Psoas muscle (tissue), 8 donors: Measurements from ENCODE around the gene KAZN. TPM values are rescaled to one million over a fixed set of nuclear protein-coding genes. Genes with fewer than 3 reads are reported as not detected.
"Not testable (repeated sequence)": the region's sequence is repeated elsewhere in the genome, so short reads cannot be mapped to it uniquely, and the experiment has no call there.

Experiments used
- ATAC-seq, 4 donors: fragments of 200-7000 bp; cut with Tn5 transposase; one replicate each; pipeline ENCODE4 v1.9.1; 2020; ENCODE audit warnings: moderate library complexity in 3 of 4, mild to moderate bottlenecking in 2 of 4
- DNase-seq, 2 donors: peaks; one replicate each; pipeline ENCODE4 v3.0.0-alpha.2; 2020
- H3K27ac ChIP-seq: fragments of 200-600 bp; one replicate; pipeline ENCODE4 v1.8.0; 2022
- H3K27me3 ChIP-seq, 3 donors: fragments of 200-600 bp in 1 of 3; one replicate each; pipeline versions ENCODE4 v1.6.1 to v1.8.0; 2013 to 2022; ENCODE audit warnings: low read length in 2 of 3, mild to moderate bottlenecking in 2 of 3, moderate library complexity in 1 of 3; ENCODE audit not compliant: insufficient read depth in 3 of 3
- H3K36me3 ChIP-seq, 2 donors: fragments of 200-600 bp in 1 of 2; one replicate each; pipeline versions ENCODE4 v1.6.1 to v1.8.0; 2013 to 2022; ENCODE audit warnings: low read depth in 1 of 2, mild to moderate bottlenecking in 1 of 2, moderate library complexity in 1 of 2; ENCODE audit not compliant: insufficient read depth in 1 of 2
- H3K4me1 ChIP-seq: fragments of 200-600 bp; one replicate; pipeline ENCODE4 v1.8.0; 2022
- H3K4me3 ChIP-seq: fragments of 200-600 bp; one replicate; pipeline ENCODE4 v1.8.0; 2022; ENCODE audit warnings: mild to moderate bottlenecking
- H3K9me3 ChIP-seq: fragments of 200-600 bp; one replicate; pipeline ENCODE4 v1.8.0; 2022
- CTCF ChIP-seq: fragments of 200-600 bp; IDR thresholded peaks from one replicate; pipeline ENCODE4 v1.8.0; 2022; ENCODE audit warnings: antibody characterized with exemption
- WGBS, 3 donors: extraction: QIAGEN DNeasy Blood & Tissue Kit; methylation state at CpG; one replicate each; pipeline versions ENCODE4 v1.1.6 to v1.1.7; 2013; 5-methylcytosine and 5-hydroxymethylcytosine counted together
- intact Hi-C, 2 donors: fragments of 100-400 bp; cut with DNase I; formaldehyde crosslinking; loops; one replicate each; pipeline versions ENCODE4 v1.11.0 to v1.14.2; 2022
- polyA plus RNA-seq, 3 donors: library from polyadenylated mRNA; stranded (reverse); fragments of 200-250 nt; gene quantifications; one replicate each; pipeline ENCODE4 v1.2.3, GENCODE V29; 2013
- total RNA-seq, 4 donors: library from RNA; stranded (reverse); fragmentation: NEBNext Ultra II Directional in 2 of 4; extraction: Animal tissue kit (Norgen Biotek cat#: 25700) in 2 of 4; gene quantifications; one replicate each; pipeline versions ENCODE4 v1.2.1 to v1.2.4, GENCODE V29; 2021 to 2023
- donor health status: healthy with polysubstance abuse.
- donor health status: DM: no; HTN: no; CAD: no; lungs with moderate emphysema.
- donor health status: Bipolar disorder and iron deficiency.
- donor health status: healthy.
- donor health status: DM: yes; HTN: yes; CAD: no.
- donor health status: DM: no; HTN: no; CAD: no.
- donor health status: DM: no; HTN: no; CAD: no.
- donor health status: DM: yes; HTN: yes; CAD: no.

Gene KAZN
- total and polyA plus RNA-seq, 7 donors = 0.23 to 2.3 (median 0.97) TPM

GRCh38 chr1:14572861-14573260 lies 25.6 kb upstream of the KAZN start:
- DNase-seq = no peak
- ATAC-seq = no peak

GRCh38 chr1:14576155-14576554 lies 22.3 kb upstream of the KAZN start:
- DNase-seq = no peak
- no peak overlapping the region for H3K27ac ChIP-seq
- 91 to 99% (median 93%) methylated on average over 2 of the region's 2 CpGs for WGBS, 3 donors
- intact Hi-C loops = no loop called here
- H3K4me1 ChIP-seq = no peaks in the 10 kb centered on the region
- no peak overlapping the region for H3K4me3 ChIP-seq
- H3K27me3 ChIP-seq = no peaks in the 10 kb centered on the region
- no peaks in the 10 kb centered on the region for H3K36me3 ChIP-seq
- no peaks in the 10 kb centered on the region for H3K9me3 ChIP-seq
- ATAC-seq = no peak
- no peak for TF ChIP-seq CTCF

More at GRCh38 chr1:14572861-14573260, 25.6 kb upstream of the KAZN start:
- Histone ChIP-seq H3K4me1 (no peaks in the 10 kb centered on the region), H3K27me3 (peaks cover 0 to 3% (median 0%) of the 10 kb centered on the region in 3 donors), H3K36me3 (no peaks in the 10 kb centered on the region), H3K9me3 (no peaks in the 10 kb centered on the region), H3K4me3 (no peak overlapping the region), H3K27ac (no peak overlapping the region)
- WGBS, 3 donors = 80 to 89% (median 87%) methylated on average over 4 of the region's 4 CpGs
- intact Hi-C loops = no loop called here
- TF ChIP-seq CTCF = no peak

DNA sequence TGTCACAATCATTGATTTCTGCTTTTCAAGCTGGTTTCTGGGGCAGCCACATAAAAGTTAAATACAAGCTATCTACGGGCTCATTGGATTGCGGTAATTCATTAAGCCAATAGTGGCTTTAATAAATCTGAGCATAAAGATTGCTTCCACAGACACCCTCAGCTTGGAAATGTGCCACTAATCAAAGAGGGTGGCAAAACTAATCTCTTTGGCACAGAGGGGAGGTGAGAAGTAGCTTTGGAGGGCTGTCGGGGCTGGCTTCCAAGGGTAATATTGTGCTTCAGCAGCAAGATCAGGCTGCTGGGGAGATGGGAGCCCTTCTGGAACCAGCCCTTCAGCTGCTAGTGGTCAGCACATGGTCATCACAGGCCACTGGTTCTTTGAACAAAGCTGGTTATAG lies 21.2 kb upstream of the KAZN start:
- Histone ChIP-seq H3K27me3 (no peaks in the 10 kb centered on the region), H3K9me3 (no peaks in the 10 kb centered on the region), H3K4me1 (no peaks in the 10 kb centered on the region), H3K27ac (no peak overlapping the region), H3K36me3 (no peaks in the 10 kb centered on the region), H3K4me3 (no peak overlapping the region)
- TF ChIP-seq CTCF = no peak
- WGBS, 3 donors = 34 to 37% (median 37%) methylated on average over 3 of the region's 3 CpGs
- intact Hi-C loops = no loop called here
- ATAC-seq = no peak
- no peak for DNase-seq

DNA sequence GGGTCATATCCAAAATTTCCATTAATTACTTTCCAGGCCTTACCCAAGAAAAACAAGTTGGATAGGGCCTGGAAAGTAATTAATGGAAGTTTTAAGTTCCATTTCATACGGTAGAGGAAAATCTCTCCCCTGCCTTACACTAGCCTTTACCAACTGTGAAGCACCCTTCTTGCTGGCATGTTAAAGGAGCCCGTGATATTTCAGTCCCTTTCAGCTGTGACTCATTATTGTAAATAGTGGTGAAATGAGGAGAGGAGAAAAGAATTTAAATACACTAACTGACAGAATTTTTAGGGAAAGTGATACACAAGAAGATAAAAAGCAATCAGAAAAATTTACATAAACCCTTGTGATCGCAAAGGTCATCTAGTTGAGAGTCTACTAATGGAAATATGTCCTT lies 20.3 kb upstream of the KAZN start:
- Histone ChIP-seq H3K4me3 (no peak overlapping the region), H3K4me1 (no peaks in the 10 kb centered on the region), H3K27me3 (no peaks in the 10 kb centered on the region), H3K27ac (no peak overlapping the region), H3K36me3 (no peaks in the 10 kb centered on the region), H3K9me3 (no peaks in the 10 kb centered on the region)
- ATAC-seq = no peak
- intact Hi-C loops = no loop called here
- DNase-seq = no peak
- 77 to 80% (median 80%) methylated on average over 3 of the region's 3 CpGs for WGBS, 3 donors
- no peak for TF ChIP-seq CTCF

- H3K27me3 ChIP-seq, H3K4me1 ChIP-seq, H3K4me3 ChIP-seq, H3K9me3 ChIP-seq, H3K36me3 ChIP-seq, DNase-seq, ATAC-seq, H3K27ac ChIP-seq, intact Hi-C loops: not testable (repeated sequence)
- WGBS, 3 donors = 90 to 95% (median 93%) methylated on average over 12 of the region's 12 CpGs
Observed at GRCh38 chr1:14580295-14580694, 18.2 kb upstream of the KAZN start.
